GM12865 (cell line): Measurements from ENCODE around the gene TPSB2.
"Not testable (repeated sequence)": the region's sequence is repeated elsewhere in the genome, so short reads cannot be mapped to it uniquely, and the experiment has no call there.

ENCODE experiments used
- DNase-seq: peaks from one replicate; pipeline ENCODE4 v3.0.0; 2010; ENCODE audit warnings: low read depth
- H3K4me3 ChIP-seq: 2 replicates; pipeline ENCODE4 v1.5.1; 2011; ENCODE audit warnings: mild to moderate bottlenecking, low read depth, low read length, control low read depth
- CTCF ChIP-seq: IDR thresholded peaks from 2 replicates; pipeline ENCODE4 v1.5.1; 2011; ENCODE audit warnings: low read length, control low read depth, low read depth, inconsistent platforms; ENCODE audit not compliant: insufficient read depth; ENCODE audit errors: missing control alignments

Gene TPSB2

GRCh38 chr16:1274767-1275166 lies 44.8 kb upstream of the TPSB2 start:
- no peak overlapping the region for H3K4me3 ChIP-seq
- TF ChIP-seq CTCF = no peak
- DNase-seq = no peak

GRCh38 chr16:1273816-1274215 lies 43.8 kb upstream of the TPSB2 start:
- no peak for DNase-seq
- no peak for TF ChIP-seq CTCF
- H3K4me3 ChIP-seq = no peak overlapping the region

- no peak for TF ChIP-seq CTCF
- H3K4me3 ChIP-seq = no peak overlapping the region
- DNase-seq = no peak
Observed at GRCh38 chr16:1272453-1273198, 42.6 kb upstream of the TPSB2 start.

GRCh38 chr16:1271724-1272413 lies 41.9 kb upstream of the TPSB2 start:
- DNase-seq = not testable (repeated sequence)

GRCh38 chr16:1271380-1271723 lies 41.4 kb upstream of the TPSB2 start:
- no peak for DNase-seq

More at GRCh38 chr16:1271724-1272413, 41.9 kb upstream of the TPSB2 start:
- H3K4me3 ChIP-seq = not testable (repeated sequence)

GRCh38 chr16:1269418-1269817 lies 39.4 kb upstream of the TPSB2 start:
- DNase-seq, H3K4me3 ChIP-seq: not testable (repeated sequence)

More at GRCh38 chr16:1271380-1271723, 41.4 kb upstream of the TPSB2 start:
- H3K4me3 ChIP-seq = no peak overlapping the region
- no peak for TF ChIP-seq CTCF

GRCh38 chr16:1265826-1266225 lies 35.8 kb upstream of the TPSB2 start:
- H3K4me3 ChIP-seq = no peak overlapping the region
- no peak for TF ChIP-seq CTCF

GRCh38 chr16:1265090-1265630 lies 35.2 kb upstream of the TPSB2 start:
- TF ChIP-seq CTCF = no peak
- no peak overlapping the region for H3K4me3 ChIP-seq
- no peak for DNase-seq

More at GRCh38 chr16:1265826-1266225, 35.8 kb upstream of the TPSB2 start:
- no peak for DNase-seq
